GM18870 (cell line): ENCODE results near the gene BCL2.

ENCODE experiments used
- ATAC-seq: cut with Tn5 transposase; IDR thresholded peaks from one replicate; pipeline ENCODE4 v1.9.1; 2021; ENCODE audit warnings: moderate library complexity; ENCODE audit not compliant: unreplicated experiment

Gene BCL2

GRCh38 chr18:63262369-63263335 lies 56.9 kb downstream of the BCL2 start:
- no peak for ATAC-seq

- ATAC-seq = no peak
Observed at GRCh38 chr18:63261029-63261428, 58.5 kb downstream of the BCL2 start.

GRCh38 chr18:63260380-63260754 lies 59.2 kb downstream of the BCL2 start:
- no peak for ATAC-seq

- no peak for ATAC-seq
Observed at GRCh38 chr18:63259567-63260379, 59.8 kb downstream of the BCL2 start.

GRCh38 chr18:63258749-63259566 lies 60.6 kb downstream of the BCL2 start:
- no peak for ATAC-seq

GRCh38 chr18:63257453-63257852 lies 62.1 kb downstream of the BCL2 start:
- peak; percentile 35 for ATAC-seq

GRCh38 chr18:63255435-63255834 lies 64.1 kb downstream of the BCL2 start:
- peak; percentile 40 for ATAC-seq

- peak; percentile 4 for ATAC-seq
Observed at GRCh38 chr18:63254716-63255399, 64.7 kb downstream of the BCL2 start.

- no peak for ATAC-seq
Observed at GRCh38 chr18:63253428-63254372, 65.9 kb downstream of the BCL2 start.

- ATAC-seq = no peak
Observed at GRCh38 chr18:63253014-63253413, 66.6 kb downstream of the BCL2 start.

- no peak for ATAC-seq
Observed at GRCh38 chr18:63249771-63250170, 69.8 kb downstream of the BCL2 start.

- ATAC-seq = no peak
Observed at GRCh38 chr18:63247926-63248325, 71.6 kb downstream of the BCL2 start.

GRCh38 chr18:63247506-63247905 lies 72.1 kb downstream of the BCL2 start:
- ATAC-seq = no peak

GRCh38 chr18:63245600-63245999 lies 74.0 kb downstream of the BCL2 start:
- ATAC-seq = no peak

GRCh38 chr18:63244607-63245006 lies 75.0 kb downstream of the BCL2 start:
- no peak for ATAC-seq

GRCh38 chr18:63241760-63242159 lies 77.8 kb downstream of the BCL2 start:
- ATAC-seq = no peak

- no peak for ATAC-seq
Observed at GRCh38 chr18:63241317-63241712, 78.3 kb downstream of the BCL2 start.

GRCh38 chr18:63240531-63241316 lies 78.8 kb downstream of the BCL2 start:
- no peak for ATAC-seq

- no peak for ATAC-seq
Observed at GRCh38 chr18:63238693-63239075, 80.9 kb downstream of the BCL2 start.
